ENCODE data around the gene MAZ.

Gene MAZ

GRCh38 chr16:29809850-29810698 is 3.7 kb downstream of the MAZ start:
- DNase-seq = peak; percentile 19

- DNase-seq = no peak
Observed at GRCh38 chr16:29810699-29811169, 4.4 kb downstream of the MAZ start.

GRCh38 chr16:29811170-29811895 is 5.0 kb downstream of the MAZ start:
- DNase-seq = peak; percentile 89

- DNase-seq = peak; percentile 48
Observed at GRCh38 chr16:29811896-29812665, 5.8 kb downstream of the MAZ start, which contains the start of gene PRRT2. TSS of gene PRRT2 (plus strand) at chr16:29812193. CDS start at chr16:29813055, 862 bp downstream.

GRCh38 chr16:29812754-29813643 is 6.7 kb downstream of the MAZ start:
- DNase-seq = no peak

GRCh38 chr16:29813644-29814562 is 7.6 kb downstream of the MAZ start:
- no peak for DNase-seq

- DNase-seq = no peak
Observed at GRCh38 chr16:29814592-29814991, 8.3 kb downstream of the MAZ start.

GRCh38 chr16:29815032-29815721 is 8.8 kb downstream of the MAZ start:
- DNase-seq = peak; percentile 57

GRCh38 chr16:29815793-29816693 is 9.7 kb downstream of the MAZ start, which contains the start of gene PAGR1:
TSS of gene PAGR1 (plus strand) at chr16:29816152. CDS start at chr16:29816526, 374 bp downstream.
- peak; percentile 99 for DNase-seq

- DNase-seq = peak; percentile 30
Observed at GRCh38 chr16:29816694-29817441, 10.5 kb downstream of the MAZ start.

- no peak for DNase-seq
Observed at GRCh38 chr16:29818082-29818481, 11.8 kb downstream of the MAZ start.

- no peak for DNase-seq
Observed at GRCh38 chr16:29819506-29819905, 13.2 kb downstream of the MAZ start.

- peak; percentile 16 for DNase-seq
Observed at GRCh38 chr16:29820271-29820701, 14.0 kb downstream of the MAZ start, which contains the start of gene MVP. TSS of gene MVP (plus strand) at chr16:29820462. CDS start at chr16:29830550, 10,088 bp downstream.

GRCh38 chr16:29820730-29821642 is 14.7 kb downstream of the MAZ start:
- DNase-seq = no peak

GRCh38 chr16:29821643-29822115 is 15.3 kb downstream of the MAZ start:
- DNase-seq = no peak

GRCh38 chr16:29824589-29825144 is 18.3 kb downstream of the MAZ start:
- no peak for DNase-seq
